A549 (cell line): ENCODE data around the gene KIF1A.

Source experiments
- BHLHE40 ChIP-seq: IDR thresholded peaks from 2 replicates; pipeline ENCODE4 v1.6.1; 2012; ENCODE audit warnings: low read depth, low read length, inconsistent platforms
- E2F6 ChIP-seq: IDR thresholded peaks from 2 replicates; pipeline ENCODE4 v1.6.1; 2012; ENCODE audit warnings: low read depth, borderline replicate concordance
- EP300 ChIP-seq, 2 experiments: fragments of >200 bp; sonication (Bioruptor Twin); formaldehyde crosslinking; IDR thresholded peaks; 2 replicates in 1 of 2; 3 replicates in 1 of 2; pipeline ENCODE4 v1.6.1; 2016 to 2017
- KDM1A ChIP-seq: fragments of 200-600 bp; sonication (generic); IDR thresholded peaks from 2 replicates; pipeline ENCODE4 v1.6.1; 2016; ENCODE audit warnings: low read depth, mild to moderate bottlenecking
- MAX ChIP-seq: IDR thresholded peaks from 2 replicates; pipeline ENCODE4 v1.6.1; 2012
- MAZ ChIP-seq: fragments of 150-350 bp; IDR thresholded peaks from 2 replicates; pipeline ENCODE4 v1.6.1; 2014; ENCODE audit warnings: antibody characterized with exemption, low read depth, low read length, borderline replicate concordance
- NR3C1 ChIP-seq: fragments of >200 bp; sonication (Bioruptor Twin); formaldehyde crosslinking; IDR thresholded peaks from 3 replicates; pipeline ENCODE4 v1.6.1; 2017
- POLR2A ChIP-seq: IDR thresholded peaks from 2 replicates; pipeline ENCODE4 v1.6.1; 2012; ENCODE audit warnings: mild to moderate bottlenecking, low read length
- RCOR1 ChIP-seq: fragments of 150-350 bp; IDR thresholded peaks from 2 replicates; pipeline ENCODE4 v1.6.1; 2014; ENCODE audit warnings: antibody characterized with exemption, low read length, low read depth
- SMC3 ChIP-seq: fragments of >200 bp; sonication (Bioruptor Twin); formaldehyde crosslinking; IDR thresholded peaks from 3 replicates; pipeline ENCODE4 v1.6.1; 2018; ENCODE audit warnings: inconsistent platforms
- USF2 ChIP-seq: fragments of 450-650 bp; IDR thresholded peaks from 2 replicates; pipeline ENCODE4 v1.6.1; 2014; ENCODE audit warnings: antibody characterized with exemption
- TF ChIP-seq, protein P1 (sequence below): fragments of 250-450 bp; sonication (Bioruptor Pico); IDR thresholded peaks from 2 replicates; pipeline ENCODE4 v1.5.0; 2021; ENCODE audit warnings: mild to moderate bottlenecking, moderate library complexity, borderline replicate concordance
- TF ChIP-seq, protein P2 (sequence below): fragments of >200 bp; sonication (Bioruptor Twin); formaldehyde crosslinking; IDR thresholded peaks from 3 replicates; pipeline ENCODE4 v1.5.1; 2016

DNA sequence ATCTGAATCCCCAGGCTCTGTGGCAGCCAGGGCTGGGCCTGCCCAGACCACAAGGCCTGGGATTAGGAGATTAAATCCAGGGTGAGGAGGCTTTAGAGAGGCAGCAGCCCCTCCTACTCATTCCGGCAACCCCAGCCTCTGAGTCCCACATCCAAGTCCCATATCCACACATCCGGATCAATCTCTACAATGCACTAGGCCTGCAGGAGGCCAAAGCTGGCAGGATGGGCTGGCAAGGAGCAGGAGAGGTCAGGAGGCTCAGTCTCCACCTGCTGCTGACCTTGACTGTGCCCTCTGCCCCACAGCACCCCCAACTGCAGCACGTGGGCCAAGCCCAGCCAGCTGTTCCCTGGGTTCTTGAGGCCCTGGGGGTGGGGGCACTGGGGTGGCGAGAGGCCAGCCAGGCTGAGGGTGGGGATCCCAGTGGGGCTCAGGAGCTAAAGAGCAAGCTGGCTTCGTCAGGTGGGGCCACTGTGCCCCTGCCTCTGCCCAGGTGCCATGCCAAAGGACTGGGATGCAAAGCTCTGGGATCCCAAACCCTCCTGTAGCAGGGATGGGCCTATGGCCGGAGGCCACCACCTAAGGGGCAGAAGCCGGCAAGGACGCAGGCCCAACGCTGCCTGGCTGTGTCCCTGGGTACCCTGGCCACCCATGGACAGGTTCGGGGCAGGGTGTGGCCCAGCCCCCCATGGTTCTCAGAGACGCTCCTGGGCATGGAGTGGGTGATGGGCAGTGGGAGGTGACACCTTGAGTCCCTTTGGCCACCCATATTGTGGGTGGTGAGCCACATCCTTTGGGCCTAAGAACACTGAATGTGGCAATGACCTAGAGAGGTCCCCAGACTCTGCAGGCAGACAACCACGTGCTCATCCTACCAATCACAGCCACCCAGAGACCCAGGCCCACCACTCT is 3.2 kb downstream of the KIF1A start:
- TF ChIP-seq KDM1A (no peak), SMC3 (no peak), EP300 (IDR thresholded peaks at IDR 0.05) (no peak), USF2 (no peak), NR3C1 (no peak), RCOR1 (no peak), POLR2A (no peak), E2F6 (no peak), BHLHE40 (no peak), MAX (no peak), MAZ (no peak)
- TF ChIP-seq, protein P1, sequence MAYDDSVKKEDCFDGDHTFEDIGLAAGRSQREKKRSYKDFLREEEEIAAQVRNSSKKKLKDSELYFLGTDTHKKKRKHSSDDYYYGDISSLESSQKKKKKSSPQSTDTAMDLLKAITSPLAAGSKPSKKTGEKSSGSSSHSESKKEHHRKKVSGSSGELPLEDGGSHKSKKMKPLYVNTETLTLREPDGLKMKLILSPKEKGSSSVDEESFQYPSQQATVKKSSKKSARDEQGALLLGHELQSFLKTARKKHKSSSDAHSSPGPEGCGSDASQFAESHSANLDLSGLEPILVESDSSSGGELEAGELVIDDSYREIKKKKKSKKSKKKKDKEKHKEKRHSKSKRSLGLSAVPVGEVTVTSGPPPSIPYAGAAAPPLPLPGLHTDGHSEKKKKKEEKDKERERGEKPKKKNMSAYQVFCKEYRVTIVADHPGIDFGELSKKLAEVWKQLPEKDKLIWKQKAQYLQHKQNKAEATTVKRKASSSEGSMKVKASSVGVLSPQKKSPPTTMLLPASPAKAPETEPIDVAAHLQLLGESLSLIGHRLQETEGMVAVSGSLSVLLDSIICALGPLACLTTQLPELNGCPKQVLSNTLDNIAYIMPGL (CRISPR knock-in tag) = no peak
- TF ChIP-seq, protein P2, sequence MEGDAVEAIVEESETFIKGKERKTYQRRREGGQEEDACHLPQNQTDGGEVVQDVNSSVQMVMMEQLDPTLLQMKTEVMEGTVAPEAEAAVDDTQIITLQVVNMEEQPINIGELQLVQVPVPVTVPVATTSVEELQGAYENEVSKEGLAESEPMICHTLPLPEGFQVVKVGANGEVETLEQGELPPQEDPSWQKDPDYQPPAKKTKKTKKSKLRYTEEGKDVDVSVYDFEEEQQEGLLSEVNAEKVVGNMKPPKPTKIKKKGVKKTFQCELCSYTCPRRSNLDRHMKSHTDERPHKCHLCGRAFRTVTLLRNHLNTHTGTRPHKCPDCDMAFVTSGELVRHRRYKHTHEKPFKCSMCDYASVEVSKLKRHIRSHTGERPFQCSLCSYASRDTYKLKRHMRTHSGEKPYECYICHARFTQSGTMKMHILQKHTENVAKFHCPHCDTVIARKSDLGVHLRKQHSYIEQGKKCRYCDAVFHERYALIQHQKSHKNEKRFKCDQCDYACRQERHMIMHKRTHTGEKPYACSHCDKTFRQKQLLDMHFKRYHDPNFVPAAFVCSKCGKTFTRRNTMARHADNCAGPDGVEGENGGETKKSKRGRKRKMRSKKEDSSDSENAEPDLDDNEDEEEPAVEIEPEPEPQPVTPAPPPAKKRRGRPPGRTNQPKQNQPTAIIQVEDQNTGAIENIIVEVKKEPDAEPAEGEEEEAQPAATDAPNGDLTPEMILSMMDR = no peak
